HEK293 (cell line): ENCODE results near the gene RAF1.

Source experiments
- CTCF ChIA-PET: fragments of 350-600 bp; formaldehyde crosslinking; extraction: SDS; loops from one replicate; lab custom pipeline; 2021; ENCODE audit warnings: antibody characterized with exemption; lab: Yijun Ruan, JAX
- POLR2A ChIA-PET: fragments of 300-600 bp; formaldehyde crosslinking; extraction: SDS; loops from one replicate; lab custom pipeline; 2020; ENCODE audit warnings: antibody characterized with exemption, inconsistent platforms; lab: Yijun Ruan, JAX
- H3K27ac ChIP-seq: fragments of 200-500 bp; sonication (Bioruptor generic); 2 replicates; pipeline ENCODE4 v1.5.1; 2014; ENCODE audit warnings: low read depth, low read length, control low read depth, inconsistent platforms; ENCODE audit errors: extremely low read depth
- H3K36me3 ChIP-seq, 2 experiments: fragments of 200-500 bp in 1 of 2; sonication (Bioruptor generic) in 1 of 2; 1 replicate in 1 of 2; 2 replicates in 1 of 2; pipeline ENCODE4 v1.5.1; 2014 to 2017; ENCODE audit warnings: inconsistent platforms in 2 of 2, low read length in 2 of 2; ENCODE audit not compliant: control insufficient read depth in 2 of 2, insufficient read depth in 1 of 2
- H3K4me1 ChIP-seq: fragments of 200-500 bp; sonication (Bioruptor generic); 2 replicates; pipeline ENCODE4 v1.5.1; 2014; ENCODE audit warnings: mild to moderate bottlenecking, low read length, inconsistent platforms; ENCODE audit not compliant: control insufficient read depth, insufficient read depth
- H3K4me3 ChIP-seq: 2 replicates; pipeline ENCODE4 v1.5.1; 2011; ENCODE audit warnings: low read depth, mild to moderate bottlenecking, control low read depth, low read length, moderate library complexity
- H3K9me3 ChIP-seq: fragments of 200-500 bp; sonication (Bioruptor generic); 2 replicates; pipeline ENCODE4 v1.5.1; 2014; ENCODE audit warnings: low read depth, low read length, inconsistent platforms; ENCODE audit not compliant: control insufficient read depth, insufficient read depth
- EGR2 ChIP-seq: fragments of 450-650 bp; formaldehyde crosslinking; IDR thresholded peaks from 2 replicates; pipeline ENCODE4 v1.5.1; 2016; ENCODE audit warnings: low read depth, missing biosample characterization, missing genetic modification characterization
- PRDM10 ChIP-seq: fragments of 450-650 bp; formaldehyde crosslinking; IDR thresholded peaks from 2 replicates; pipeline ENCODE4 v1.5.1; 2016; ENCODE audit warnings: missing biosample characterization, missing genetic modification characterization
- ZBTB26 ChIP-seq: fragments of 450-650 bp; formaldehyde crosslinking; optimal IDR thresholded peaks from 2 replicates; pipeline ENCODE3; 2016; ENCODE audit warnings: missing biosample characterization, mild to moderate bottlenecking, missing genetic modification characterization
- ZNF654 ChIP-seq: fragments of 450-650 bp; formaldehyde crosslinking; IDR thresholded peaks from 2 replicates; pipeline ENCODE4 v1.5.1; 2016; ENCODE audit warnings: low read depth, missing biosample characterization, missing genetic modification characterization
- ZNF747 ChIP-seq: fragments of 450-650 bp; formaldehyde crosslinking; IDR thresholded peaks from 2 replicates; pipeline ENCODE4 v1.5.1; 2016; ENCODE audit warnings: missing biosample characterization, missing genetic modification characterization
- ZNF785 ChIP-seq: fragments of 450-650 bp; formaldehyde crosslinking; IDR thresholded peaks from 2 replicates; pipeline ENCODE4 v1.5.1; 2016; ENCODE audit warnings: missing biosample characterization, missing genetic modification characterization
- ZNF837 ChIP-seq: fragments of 450-650 bp; formaldehyde crosslinking; IDR thresholded peaks from 2 replicates; pipeline ENCODE4 v1.5.1; 2016; ENCODE audit warnings: missing biosample characterization, missing genetic modification characterization
- ZSCAN16 ChIP-seq: fragments of 450-650 bp; formaldehyde crosslinking; IDR thresholded peaks from 2 replicates; pipeline ENCODE4 v1.5.1; 2016; ENCODE audit warnings: missing biosample characterization, missing genetic modification characterization
- TF ChIP-seq, protein P1 (sequence below): fragments of 450-650 bp; formaldehyde crosslinking; IDR thresholded peaks from 2 replicates; pipeline ENCODE4 v1.5.1; 2016; ENCODE audit warnings: missing biosample characterization, missing genetic modification characterization
- TF ChIP-seq, protein P2 (sequence below): fragments of 450-650 bp; formaldehyde crosslinking; IDR thresholded peaks from 2 replicates; pipeline ENCODE4 v1.5.1; 2016; ENCODE audit warnings: missing biosample characterization, missing genetic modification characterization

RAF1 gene

GRCh38 chr3:12611117-12611516, 52.8 kb downstream of the RAF1 start (continued):
- TF ChIP-seq ZBTB26 (tag by site-specific recombination) (no peak), ZNF837 (tag by site-specific recombination) (no peak), ZNF654 (tag by site-specific recombination) (no peak), ZNF747 (tag by site-specific recombination) (no peak), ZNF785 (tag by site-specific recombination) (no peak)

DNA sequence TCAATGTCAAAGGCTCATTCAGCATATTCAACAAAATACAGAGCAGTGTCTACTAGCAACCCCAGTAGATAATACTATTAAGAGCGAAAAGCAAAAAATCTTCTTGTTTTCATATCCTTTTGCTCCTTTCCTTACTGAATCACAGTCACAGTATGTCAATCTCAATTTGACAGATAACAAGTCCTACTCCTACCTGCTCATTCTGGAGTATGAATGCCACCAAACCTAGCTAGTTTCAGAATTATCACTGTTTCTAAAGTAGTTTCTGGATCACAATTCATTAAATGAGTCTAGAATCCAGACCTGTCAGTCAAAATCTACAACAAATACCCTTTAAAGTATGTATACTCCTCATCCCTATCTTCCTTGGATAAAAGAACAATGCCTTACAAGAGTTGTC, 55.5 kb downstream of the RAF1 start:
- Histone ChIP-seq H3K9me3 (no peaks in the 10 kb centered on the region), H3K27ac (no peak overlapping the region), H3K36me3 (peaks cover 48 to 70% of the 10 kb centered on the region in 2 experiments), H3K4me3 (no peak overlapping the region), H3K4me1 (no peaks in the 10 kb centered on the region)
- TF ChIP-seq ZSCAN16 (tag by site-specific recombination) = no peak
- no peak for TF ChIP-seq PRDM10 (tag by site-specific recombination)
- TF ChIP-seq, protein P1, sequence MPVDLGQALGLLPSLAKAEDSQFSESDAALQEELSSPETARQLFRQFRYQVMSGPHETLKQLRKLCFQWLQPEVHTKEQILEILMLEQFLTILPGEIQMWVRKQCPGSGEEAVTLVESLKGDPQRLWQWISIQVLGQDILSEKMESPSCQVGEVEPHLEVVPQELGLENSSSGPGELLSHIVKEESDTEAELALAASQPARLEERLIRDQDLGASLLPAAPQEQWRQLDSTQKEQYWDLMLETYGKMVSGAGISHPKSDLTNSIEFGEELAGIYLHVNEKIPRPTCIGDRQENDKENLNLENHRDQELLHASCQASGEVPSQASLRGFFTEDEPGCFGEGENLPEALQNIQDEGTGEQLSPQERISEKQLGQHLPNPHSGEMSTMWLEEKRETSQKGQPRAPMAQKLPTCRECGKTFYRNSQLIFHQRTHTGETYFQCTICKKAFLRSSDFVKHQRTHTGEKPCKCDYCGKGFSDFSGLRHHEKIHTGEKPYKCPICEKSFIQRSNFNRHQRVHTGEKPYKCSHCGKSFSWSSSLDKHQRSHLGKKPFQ (tag by site-specific recombination) = no peak
- CTCF ChIA-PET = no interaction called here
- POLR2A ChIA-PET = interaction anchor here (0.7 kb wide), 1 partner anchor 150 kb away, joined by 4 read pairs; no protein-coding TSS in a partner anchor

- no peak overlapping the region for H3K4me3 ChIP-seq
- TF ChIP-seq, protein P2, sequence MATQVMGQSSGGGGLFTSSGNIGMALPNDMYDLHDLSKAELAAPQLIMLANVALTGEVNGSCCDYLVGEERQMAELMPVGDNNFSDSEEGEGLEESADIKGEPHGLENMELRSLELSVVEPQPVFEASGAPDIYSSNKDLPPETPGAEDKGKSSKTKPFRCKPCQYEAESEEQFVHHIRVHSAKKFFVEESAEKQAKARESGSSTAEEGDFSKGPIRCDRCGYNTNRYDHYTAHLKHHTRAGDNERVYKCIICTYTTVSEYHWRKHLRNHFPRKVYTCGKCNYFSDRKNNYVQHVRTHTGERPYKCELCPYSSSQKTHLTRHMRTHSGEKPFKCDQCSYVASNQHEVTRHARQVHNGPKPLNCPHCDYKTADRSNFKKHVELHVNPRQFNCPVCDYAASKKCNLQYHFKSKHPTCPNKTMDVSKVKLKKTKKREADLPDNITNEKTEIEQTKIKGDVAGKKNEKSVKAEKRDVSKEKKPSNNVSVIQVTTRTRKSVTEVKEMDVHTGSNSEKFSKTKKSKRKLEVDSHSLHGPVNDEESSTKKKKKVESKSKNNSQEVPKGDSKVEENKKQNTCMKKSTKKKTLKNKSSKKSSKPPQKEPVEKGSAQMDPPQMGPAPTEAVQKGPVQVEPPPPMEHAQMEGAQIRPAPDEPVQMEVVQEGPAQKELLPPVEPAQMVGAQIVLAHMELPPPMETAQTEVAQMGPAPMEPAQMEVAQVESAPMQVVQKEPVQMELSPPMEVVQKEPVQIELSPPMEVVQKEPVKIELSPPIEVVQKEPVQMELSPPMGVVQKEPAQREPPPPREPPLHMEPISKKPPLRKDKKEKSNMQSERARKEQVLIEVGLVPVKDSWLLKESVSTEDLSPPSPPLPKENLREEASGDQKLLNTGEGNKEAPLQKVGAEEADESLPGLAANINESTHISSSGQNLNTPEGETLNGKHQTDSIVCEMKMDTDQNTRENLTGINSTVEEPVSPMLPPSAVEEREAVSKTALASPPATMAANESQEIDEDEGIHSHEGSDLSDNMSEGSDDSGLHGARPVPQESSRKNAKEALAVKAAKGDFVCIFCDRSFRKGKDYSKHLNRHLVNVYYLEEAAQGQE (tag by site-specific recombination) = peak; percentile 93
- TF ChIP-seq EGR2 = no peak
- ChIA-PET CTCF (interaction anchor here (0.7 to 1.9 kb wide), 2 partner anchors 12 to 29 kb away, joined by 3 read pairs; no protein-coding TSS in a partner anchor), POLR2A (no interaction called here)
- no peaks in the 10 kb centered on the region for H3K9me3 ChIP-seq
- H3K27ac ChIP-seq = no peak overlapping the region
- H3K36me3 ChIP-seq = peaks cover 59 to 87% of the 10 kb centered on the region in 2 experiments
- no peaks in the 10 kb centered on the region for H3K4me1 ChIP-seq
These were observed 59.9 kb downstream of the RAF1 start for GRCh38 chr3:12603969-12604368.
